ENCODE data around the gene BIVM.

BIVM gene

GRCh38 chr13:102798581-102799425 lies at the start of gene BIVM, which contains the start of gene POGLUT2:
Gene BIVM, plus strand, starts transcription at chr13:102799119. Its CDS starts 8,149 bp downstream, at chr13:102807268.
Gene POGLUT2, minus strand, starts transcription at chr13:102798976. Its CDS starts 306 bp downstream, at chr13:102798670.
- peak; percentile 92 for DNase-seq
- in situ Hi-C loops (cut with HindIII; ENCODE audit: low pct_ligation_motif_present, low pct_unique_long_range_greater_than_20kb, low sequenced_read_pairs) = no loop called here

GRCh38 chr13:102751886-102752285 lies 47.0 kb upstream of the BIVM start:
- in situ Hi-C loops (cut with HindIII; ENCODE audit: low pct_ligation_motif_present, low pct_unique_long_range_greater_than_20kb, low sequenced_read_pairs) = no loop called here
- no peak for DNase-seq

- in situ Hi-C loops (cut with HindIII; ENCODE audit: low pct_ligation_motif_present, low pct_unique_long_range_greater_than_20kb, low sequenced_read_pairs) = no loop called here
- DNase-seq = no peak
These were observed 41.9 kb upstream of the BIVM start for GRCh38 chr13:102757006-102757405.

- in situ Hi-C loops (cut with HindIII; ENCODE audit: low pct_ligation_motif_present, low pct_unique_long_range_greater_than_20kb, low sequenced_read_pairs) = no loop called here
- no peak for DNase-seq
These were observed 40.1 kb upstream of the BIVM start for GRCh38 chr13:102758842-102759241.

GRCh38 chr13:102761071-102761470 lies 37.8 kb upstream of the BIVM start:
- no peak for DNase-seq

GRCh38 chr13:102763741-102764140 lies 35.2 kb upstream of the BIVM start:
- in situ Hi-C loops (cut with HindIII; ENCODE audit: low pct_ligation_motif_present, low pct_unique_long_range_greater_than_20kb, low sequenced_read_pairs) = no loop called here
- DNase-seq = no peak

More at GRCh38 chr13:102761071-102761470, 37.8 kb upstream of the BIVM start:
- in situ Hi-C loops (cut with HindIII; ENCODE audit: low pct_ligation_motif_present, low pct_unique_long_range_greater_than_20kb, low sequenced_read_pairs) = no loop called here

GRCh38 chr13:102768909-102769308 lies 30.0 kb upstream of the BIVM start:
- in situ Hi-C loops (cut with HindIII; ENCODE audit: low pct_ligation_motif_present, low pct_unique_long_range_greater_than_20kb, low sequenced_read_pairs) = no loop called here

GRCh38 chr13:102769679-102770078 lies 29.2 kb upstream of the BIVM start:
- in situ Hi-C loops (cut with HindIII; ENCODE audit: low pct_ligation_motif_present, low pct_unique_long_range_greater_than_20kb, low sequenced_read_pairs) = no loop called here
- no peak for DNase-seq

More at GRCh38 chr13:102768909-102769308, 30.0 kb upstream of the BIVM start:
- DNase-seq = no peak

GRCh38 chr13:102770435-102770834 lies 28.5 kb upstream of the BIVM start:
- in situ Hi-C loops (cut with HindIII; ENCODE audit: low pct_ligation_motif_present, low pct_unique_long_range_greater_than_20kb, low sequenced_read_pairs) = no loop called here
- DNase-seq = no peak

GRCh38 chr13:102771298-102772041 lies 27.4 kb upstream of the BIVM start:
- in situ Hi-C loops (cut with HindIII; ENCODE audit: low pct_ligation_motif_present, low pct_unique_long_range_greater_than_20kb, low sequenced_read_pairs) = no loop called here
- DNase-seq = no peak

GRCh38 chr13:102772042-102772425 lies 26.9 kb upstream of the BIVM start:
- DNase-seq = no peak
- in situ Hi-C loops (cut with HindIII; ENCODE audit: low pct_ligation_motif_present, low pct_unique_long_range_greater_than_20kb, low sequenced_read_pairs) = no loop called here

GRCh38 chr13:102773441-102774213 lies 25.3 kb upstream of the BIVM start, which contains the start of gene TEX30:
Gene TEX30, minus strand, starts transcription at chr13:102773786. Its CDS starts 3,760 bp downstream, at chr13:102770026.
- in situ Hi-C loops (cut with HindIII; ENCODE audit: low pct_ligation_motif_present, low pct_unique_long_range_greater_than_20kb, low sequenced_read_pairs) = no loop called here
- DNase-seq = peak; percentile 85

- no peak for DNase-seq
- in situ Hi-C loops (cut with HindIII; ENCODE audit: low pct_ligation_motif_present, low pct_unique_long_range_greater_than_20kb, low sequenced_read_pairs) = no loop called here
These were observed 24.7 kb upstream of the BIVM start for GRCh38 chr13:102774214-102774568.

GRCh38 chr13:102774591-102775520 lies 24.1 kb upstream of the BIVM start:
- in situ Hi-C loops (cut with HindIII; ENCODE audit: low pct_ligation_motif_present, low pct_unique_long_range_greater_than_20kb, low sequenced_read_pairs) = no loop called here
- no peak for DNase-seq

GRCh38 chr13:102776271-102776670 lies 22.6 kb upstream of the BIVM start:
- in situ Hi-C loops (cut with HindIII; ENCODE audit: low pct_ligation_motif_present, low pct_unique_long_range_greater_than_20kb, low sequenced_read_pairs) = no loop called here
- no peak for DNase-seq

- no peak for DNase-seq
- in situ Hi-C loops (cut with HindIII; ENCODE audit: low pct_ligation_motif_present, low pct_unique_long_range_greater_than_20kb, low sequenced_read_pairs) = no loop called here
These were observed 21.2 kb upstream of the BIVM start for GRCh38 chr13:102777736-102778135.

GRCh38 chr13:102779436-102780159 lies 19.3 kb upstream of the BIVM start:
- no peak for DNase-seq
- in situ Hi-C loops (cut with HindIII; ENCODE audit: low pct_ligation_motif_present, low pct_unique_long_range_greater_than_20kb, low sequenced_read_pairs) = no loop called here

Data from ACHN (cell line).